HepG2 (cell line): ENCODE results near the gene SEMA3C.

Experiments used
- BRD4 ChIP-seq: sonication (generic); formaldehyde crosslinking; IDR thresholded peaks from 2 replicates; pipeline ENCODE4 v1.4.0; 2020; ENCODE audit warnings: missing genetic modification reagents
- EP300 ChIP-seq, 3 experiments: sonication (generic) in 1 of 3; formaldehyde crosslinking in 1 of 3; IDR thresholded peaks; 2 replicates each; pipeline versions ENCODE4 v1.5.1 to v1.6.1; 2011 to 2020; ENCODE audit warnings: low read depth in 2 of 3, low read length in 2 of 3, borderline replicate concordance in 1 of 3, improper control_type of control experiment in 1 of 3, mild to moderate bottlenecking in 1 of 3, missing genetic modification reagents in 1 of 3, moderate library complexity in 1 of 3
- ISL2 ChIP-seq: sonication (generic); formaldehyde crosslinking; IDR thresholded peaks from 2 replicates; pipeline ENCODE4 v1.5.0; 2020; ENCODE audit warnings: missing genetic modification reagents
- ZNF616 ChIP-seq: sonication (generic); formaldehyde crosslinking; IDR thresholded peaks from 2 replicates; pipeline ENCODE4 v1.5.0; 2020; ENCODE audit warnings: low read depth, mild to moderate bottlenecking, missing genetic modification reagents
- ZNF83 ChIP-seq: sonication (generic); formaldehyde crosslinking; IDR thresholded peaks from 2 replicates; pipeline ENCODE4 v1.4.0; 2020; ENCODE audit warnings: missing genetic modification reagents, mild to moderate bottlenecking, borderline replicate concordance
- TF ChIP-seq, protein P1 (sequence below): sonication (generic); formaldehyde crosslinking; IDR thresholded peaks from 2 replicates; pipeline ENCODE4 v1.4.0; 2020; ENCODE audit warnings: missing genetic modification reagents

DNA sequence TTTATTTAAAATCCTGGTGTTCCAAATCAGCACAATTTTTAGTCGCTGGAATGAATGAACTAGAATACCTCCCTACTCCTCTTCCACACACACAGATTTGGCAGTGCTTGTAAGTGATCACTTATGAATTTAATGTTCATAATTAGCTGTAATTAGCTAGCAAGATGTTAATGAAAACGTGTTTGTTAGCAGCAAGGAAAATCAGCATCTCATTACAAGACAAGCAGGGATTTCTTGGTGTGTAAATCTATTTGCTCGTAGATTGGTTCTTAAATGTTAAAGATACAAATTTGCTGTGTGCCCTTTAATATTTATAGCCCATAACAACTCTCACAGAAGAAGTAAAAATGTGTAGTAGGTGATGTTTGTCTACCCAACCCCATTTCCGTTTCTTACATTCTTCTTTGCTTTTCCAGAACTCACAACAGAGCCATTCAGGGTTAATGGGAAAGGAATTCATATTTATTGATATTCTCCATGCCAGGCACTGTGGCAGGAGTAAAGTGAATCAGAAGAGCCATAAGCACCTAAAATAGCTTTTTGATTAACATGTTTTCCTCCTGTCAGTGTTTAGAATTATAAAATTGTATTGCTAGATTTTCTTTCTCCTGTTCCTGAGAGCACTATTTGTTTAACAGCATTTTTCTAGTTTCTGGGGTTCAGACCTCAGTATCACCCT, 49.6 kb downstream of the SEMA3C start:
- TF ChIP-seq ZNF616 (CRISPR knock-in tag) = no peak
- TF ChIP-seq ISL2 = no peak
- TF ChIP-seq BRD4 (CRISPR knock-in tag) = no peak
- TF ChIP-seq, protein P1, sequence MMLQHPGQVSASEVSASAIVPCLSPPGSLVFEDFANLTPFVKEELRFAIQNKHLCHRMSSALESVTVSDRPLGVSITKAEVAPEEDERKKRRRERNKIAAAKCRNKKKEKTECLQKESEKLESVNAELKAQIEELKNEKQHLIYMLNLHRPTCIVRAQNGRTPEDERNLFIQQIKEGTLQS (CRISPR knock-in tag) = no peak
- no peak for TF ChIP-seq EP300 (IDR thresholded peaks at IDR 0.05; ENCODE audit: low read depth in 2 of 2, low read length in 2 of 2)
- TF ChIP-seq EP300 (CRISPR knock-in tag; IDR thresholded peaks at IDR 0.05; ENCODE audit: borderline replicate concordance) = no peak
- no peak for TF ChIP-seq ZNF83 (CRISPR knock-in tag)
